GM12891 (cell line): ENCODE data around the gene MRPS18B.

Experiments used
- DNase-seq: peaks from one replicate; pipeline ENCODE4 v3.0.0; 2011; ENCODE audit warnings: low spot score; ENCODE audit not compliant: insufficient read length
- FAIRE-seq: peaks from 2 replicates; lab custom pipeline; 2011; peaks lifted over from hg19 to GRCh38; lab: Jason Lieb, UNC
- PAX5 ChIP-seq: IDR thresholded peaks from 2 replicates; pipeline ENCODE4 v1.6.1; 2011; ENCODE audit warnings: low read length, moderate library complexity, mild to moderate bottlenecking; ENCODE audit not compliant: insufficient read depth, severe bottlenecking
- POLR2A ChIP-seq: IDR thresholded peaks from 2 replicates; pipeline ENCODE4 v1.6.1; 2011; ENCODE audit warnings: low read depth, low read length, control low read depth
- POLR2AphosphoS5 ChIP-seq: IDR thresholded peaks from 2 replicates; pipeline ENCODE4 v1.6.1; 2011; ENCODE audit warnings: low read depth, low read length, control low read depth
- POU2F2 ChIP-seq: IDR thresholded peaks from 2 replicates; pipeline ENCODE4 v1.6.1; 2011; ENCODE audit warnings: low read depth, mild to moderate bottlenecking, control low read depth, low read length, moderate library complexity
- SPI1 ChIP-seq: IDR thresholded peaks from 2 replicates; pipeline ENCODE4 v1.6.1; 2011; ENCODE audit warnings: low read depth, low read length, control low read depth
- TAF1 ChIP-seq: IDR thresholded peaks from 2 replicates; pipeline ENCODE4 v1.6.1; 2011; ENCODE audit warnings: low read depth, low read length, control low read depth

MRPS18B gene

DNA sequence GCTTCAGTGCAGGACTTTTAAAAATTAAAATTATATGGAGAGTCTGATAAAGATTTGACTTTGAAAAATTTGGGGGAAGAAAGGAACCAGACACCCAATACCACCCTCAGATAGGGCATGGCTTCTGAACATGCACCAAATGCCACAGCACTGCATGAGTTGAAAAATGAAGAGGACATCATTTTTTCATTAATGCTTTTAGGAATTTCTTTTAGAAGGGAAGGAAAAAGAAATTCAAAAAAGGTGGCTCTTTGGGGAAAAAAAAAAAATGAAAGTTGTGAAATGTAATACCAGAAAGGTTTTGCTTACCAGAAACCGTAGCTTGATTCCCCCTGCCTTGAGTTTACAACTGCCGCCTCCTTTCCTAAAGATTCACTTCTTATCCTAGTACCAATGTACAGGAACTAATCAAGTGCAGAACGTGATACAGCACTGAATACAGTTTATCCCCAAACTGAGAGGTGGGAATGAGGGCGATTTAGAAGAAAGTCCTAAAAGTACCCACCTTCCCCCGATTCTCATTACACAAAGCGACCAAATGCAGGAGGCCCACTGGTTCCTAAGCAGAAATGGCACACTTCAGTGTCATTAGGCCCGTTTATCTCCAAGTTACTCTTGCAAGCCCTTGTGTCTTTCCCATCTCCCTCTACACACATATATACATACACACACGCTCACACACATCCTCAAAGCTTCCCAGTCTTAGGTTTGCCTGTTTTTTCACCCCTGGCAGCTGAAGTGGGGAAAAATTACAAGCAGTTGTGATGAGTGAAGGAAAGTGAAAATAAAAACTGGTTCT lies 3.4 kb upstream of the MRPS18B start:
- FAIRE-seq = no peak
- TF ChIP-seq SPI1 = no peak
- TF ChIP-seq POU2F2 = no peak
- peak; percentile 82 for TF ChIP-seq POLR2A
- peak; percentile 90 for TF ChIP-seq POLR2AphosphoS5
- peak; percentile 13; the same call in 1 of the 2 replicates for TF ChIP-seq TAF1
- TF ChIP-seq PAX5 = no peak
- DNase-seq = no peak

GRCh38 chr6:30614843-30615218 lies 2.8 kb upstream of the MRPS18B start:
- TF ChIP-seq POLR2AphosphoS5 = 0 out of 2 replicates have a peak, but pooled peaks have one; percentile 0
- no peak for TF ChIP-seq PAX5
- TF ChIP-seq POLR2A = no peak; the same call in 1 of the 2 replicates
- no peak; the same call in 1 of the 2 replicates for TF ChIP-seq POU2F2
- TF ChIP-seq TAF1 = peak; percentile 77; the same call in 1 of the 2 replicates
- no peak for TF ChIP-seq SPI1
- FAIRE-seq = peak; percentile 51
- no peak for DNase-seq

- no peak for DNase-seq
- no peak for TF ChIP-seq SPI1
- peak; percentile 84 for TF ChIP-seq POLR2AphosphoS5
- peak; percentile 76 for TF ChIP-seq POU2F2
- peak; percentile 90 for TF ChIP-seq POLR2A
- no peak for FAIRE-seq
Observed at GRCh38 chr6:30615219-30615957, 2.3 kb upstream of the MRPS18B start.

DNA sequence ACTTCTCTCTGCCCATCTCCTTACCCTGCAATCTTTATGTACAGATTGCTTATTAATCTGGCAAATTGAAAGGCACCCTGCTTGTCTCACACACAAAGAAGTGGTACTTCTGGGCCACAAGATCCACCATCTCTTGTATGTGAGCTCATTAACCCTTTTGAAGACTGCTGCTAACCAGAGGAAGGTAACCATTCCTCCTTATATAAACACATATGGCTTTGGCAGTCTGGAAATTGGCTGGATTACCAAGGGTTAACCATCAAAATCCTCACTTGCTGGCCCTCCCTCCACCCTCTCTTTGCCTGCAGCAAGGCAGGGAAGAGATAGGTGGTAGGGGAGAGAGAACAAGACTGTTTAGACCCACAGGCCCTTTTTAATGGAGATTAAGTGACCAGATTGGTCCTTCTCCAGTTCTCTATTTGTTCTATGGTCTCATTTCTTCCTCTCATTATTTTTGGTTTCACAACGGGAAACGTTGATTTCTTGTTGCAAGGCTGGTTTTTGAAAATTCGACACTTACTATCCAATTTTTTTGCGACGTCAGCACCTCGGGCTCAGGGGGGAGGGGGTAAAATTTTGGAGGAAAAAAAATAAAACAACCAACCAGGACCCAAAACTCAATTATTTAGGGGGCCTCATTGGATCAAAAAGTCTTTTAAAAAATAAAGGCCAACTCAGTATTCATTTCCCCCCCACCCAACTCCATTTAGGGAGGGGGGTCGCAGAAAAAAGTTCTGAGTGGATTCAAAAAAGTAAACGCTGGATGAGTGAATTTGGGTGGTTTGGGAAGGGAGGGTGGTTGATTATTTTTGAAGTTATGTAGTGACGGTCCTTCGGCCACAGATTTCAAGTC lies 1.5 kb upstream of the MRPS18B start:
- FAIRE-seq = peak; percentile 33
- no peak for DNase-seq
- TF ChIP-seq POU2F2 (peak; percentile 84), POLR2A (peak; percentile 96), TAF1 (no peak; the same call in 1 of the 2 replicates), SPI1 (no peak), PAX5 (no peak), POLR2AphosphoS5 (peak; percentile 98)

- TF ChIP-seq POLR2AphosphoS5 (peak; percentile 100), POLR2A (peak; percentile 100), TAF1 (peak; percentile 99), POU2F2 (peak; percentile 97), SPI1 (peak; percentile 76), PAX5 (no peak)
- DNase-seq = peak; percentile 59
- FAIRE-seq = peak; percentile 99
Observed at GRCh38 chr6:30616811-30617564, 652 bp upstream of the MRPS18B start, which contains the start of gene PPP1R10. PPP1R10 (minus strand) TSS chr6:30617243; CDS start chr6:30609944, 7,299 bp downstream.

DNA sequence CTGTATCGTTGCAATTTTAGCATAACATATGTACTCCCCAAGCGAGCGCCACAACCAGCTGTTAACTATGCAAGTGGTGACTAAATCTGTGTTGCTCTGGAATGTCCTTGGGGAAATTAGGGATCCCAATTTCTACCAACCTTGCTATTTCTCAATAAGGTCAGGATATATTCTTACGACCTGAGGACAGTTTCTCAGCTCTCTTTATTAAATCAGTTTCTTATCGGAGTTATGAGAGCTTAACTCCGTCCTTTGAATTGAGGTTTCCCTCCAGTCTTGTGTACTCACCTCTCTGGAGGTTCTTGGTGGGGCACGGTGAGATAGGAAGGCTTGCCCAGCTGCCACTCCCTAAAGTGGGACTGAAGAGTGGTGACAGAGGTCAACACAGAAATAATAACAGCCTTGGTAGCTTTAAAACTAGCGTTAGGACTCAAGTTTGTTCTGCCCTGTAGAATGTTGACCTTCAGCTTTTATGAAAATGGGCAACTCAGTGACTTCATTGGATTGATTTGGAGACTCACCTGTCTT lies 694 bp downstream of the MRPS18B start:
- TF ChIP-seq TAF1 (no peak), POLR2A (no peak), PAX5 (no peak), POU2F2 (no peak)
- no peak for DNase-seq
- FAIRE-seq = no peak

GRCh38 chr6:30619561-30619960 lies 1.9 kb downstream of the MRPS18B start:
- no peak for DNase-seq
- TF ChIP-seq SPI1 (no peak), POLR2A (no peak), TAF1 (no peak), POU2F2 (no peak), PAX5 (no peak), POLR2AphosphoS5 (no peak)
- no peak for FAIRE-seq

DNA sequence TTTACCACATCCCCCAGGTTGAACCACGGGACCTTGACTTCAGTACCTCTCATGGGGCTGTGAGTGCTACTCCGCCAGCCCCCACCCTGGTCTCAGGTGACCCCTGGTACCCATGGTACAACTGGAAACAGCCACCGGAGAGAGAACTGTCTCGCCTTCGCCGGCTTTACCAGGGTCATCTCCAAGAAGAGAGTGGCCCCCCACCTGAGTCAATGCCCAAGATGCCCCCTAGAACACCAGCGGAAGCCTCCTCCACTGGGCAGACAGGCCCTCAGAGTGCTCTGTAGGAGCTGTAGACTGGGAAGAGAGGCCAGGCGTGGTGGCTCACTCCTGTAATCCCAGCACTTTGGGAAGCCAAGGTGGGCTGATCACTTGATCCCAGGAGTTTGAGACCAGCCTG lies 7.9 kb downstream of the MRPS18B start:
- TF ChIP-seq POLR2AphosphoS5 = no peak
- no peak for TF ChIP-seq TAF1
- no peak for TF ChIP-seq POU2F2
- no peak for TF ChIP-seq POLR2A
- no peak for FAIRE-seq
- no peak for DNase-seq
